Hepatocyte (in vitro differentiated cells): ENCODE data around the gene CASS4. TPM values are rescaled to one million over a fixed set of nuclear protein-coding genes. Genes with fewer than 3 reads are reported as not detected.
A peak's percentile ranks its signal among the peaks of the same experiment; 100 is the strongest.

ENCODE experiments used
- DNase-seq: peaks from one replicate; pipeline ENCODE4 v3.0.0-alpha.2; 2016; ENCODE audit warnings: low spot score
- H2AFZ ChIP-seq: fragments of 200-600 bp; sonication (generic); 2 replicates; pipeline ENCODE4 v1.6.0; 2016; ENCODE audit warnings: antibody characterized with exemption, mild to moderate bottlenecking
- H3K27ac ChIP-seq: fragments of 200-600 bp; sonication (generic); 2 replicates; pipeline ENCODE4 v1.5.1; 2016; ENCODE audit warnings: mild to moderate bottlenecking
- H3K27me3 ChIP-seq: fragments of 200-600 bp; sonication (generic); 2 replicates; pipeline ENCODE4 v1.6.1; 2016
- H3K36me3 ChIP-seq: fragments of 200-600 bp; sonication (generic); replicated peaks from 2 replicates; pipeline ENCODE4 v1.5.1; 2016; ENCODE audit warnings: low read depth; ENCODE audit not compliant: insufficient read depth
- H3K4me1 ChIP-seq: fragments of 200-600 bp; sonication (generic); 2 replicates; pipeline ENCODE4 v1.5.1; 2016; ENCODE audit warnings: mild to moderate bottlenecking, moderate library complexity; ENCODE audit not compliant: insufficient read depth
- H3K4me2 ChIP-seq: fragments of 200-600 bp; sonication (generic); 2 replicates; pipeline ENCODE4 v1.6.0; 2016
- H3K4me3 ChIP-seq: fragments of 200-600 bp; sonication (generic); 2 replicates; pipeline ENCODE4 v1.5.1; 2016; ENCODE audit warnings: mild to moderate bottlenecking
- H3K79me2 ChIP-seq: fragments of 200-600 bp; sonication (generic); 2 replicates; pipeline ENCODE4 v1.6.0; 2017; ENCODE audit warnings: mild to moderate bottlenecking
- H3K9me2 ChIP-seq: fragments of 200-600 bp; sonication (generic); replicated peaks from 2 replicates; pipeline ENCODE4 v1.6.0; 2017; ENCODE audit warnings: mild to moderate bottlenecking; ENCODE audit not compliant: insufficient read depth
- H3K9me3 ChIP-seq: fragments of 200-600 bp; sonication (generic); 2 replicates; pipeline ENCODE4 v1.5.1; 2016; ENCODE audit warnings: low read depth, mild to moderate bottlenecking
- H4K20me1 ChIP-seq: fragments of 200-600 bp; sonication (generic); 2 replicates; pipeline ENCODE4 v1.6.0; 2016; ENCODE audit warnings: mild to moderate bottlenecking; ENCODE audit not compliant: insufficient read depth, poor library complexity, severe bottlenecking
- EZH2 ChIP-seq: fragments of 200-600 bp; sonication (generic); IDR thresholded peaks from 2 replicates; pipeline ENCODE4 v1.6.1; 2016; ENCODE audit warnings: antibody characterized with exemption, mild to moderate bottlenecking, borderline replicate concordance
- EZH2phosphoT487 ChIP-seq: fragments of 200-600 bp; sonication (generic); IDR thresholded peaks from one replicate; pipeline ENCODE4 v1.6.1; 2018; ENCODE audit warnings: antibody characterized with exemption, mild to moderate bottlenecking, low read depth, moderate library complexity; ENCODE audit not compliant: unreplicated experiment, severe bottlenecking
- WGBS: methylation state at CpG from one replicate; pipeline ENCODE4 v1.1.6; 2016; ENCODE audit warnings: low lambda C conversion rate; ENCODE audit errors: missing lambda C conversion rate; 5-methylcytosine and 5-hydroxymethylcytosine counted together
- polyA plus RNA-seq: library from polyadenylated mRNA; unstranded; fragments of >200 nt; fragmentation: Nextera tagmentation; extraction: Ambion mirVana; gene quantifications from 2 replicates; pipeline ENCODE4 v1.2.1, GENCODE V29; 2016
- total RNA-seq: library from RNA; depleted of rRNA; stranded (reverse); fragments of >200 nt; gene quantifications from 2 replicates; pipeline ENCODE4 v1.2.3, GENCODE V29; 2014
- TF ChIP-seq, protein P1 (sequence below): fragments of 200-600 bp; sonication (generic); IDR thresholded peaks from 2 replicates; pipeline ENCODE4 v1.5.1; 2016; ENCODE audit warnings: antibody characterized with exemption, mild to moderate bottlenecking; ENCODE audit not compliant: poor library complexity

The CASS4 gene
- total and polyA plus RNA-seq, 2 experiments from 2014 or later: 0.13 TPM; not detected in 1

DNA sequence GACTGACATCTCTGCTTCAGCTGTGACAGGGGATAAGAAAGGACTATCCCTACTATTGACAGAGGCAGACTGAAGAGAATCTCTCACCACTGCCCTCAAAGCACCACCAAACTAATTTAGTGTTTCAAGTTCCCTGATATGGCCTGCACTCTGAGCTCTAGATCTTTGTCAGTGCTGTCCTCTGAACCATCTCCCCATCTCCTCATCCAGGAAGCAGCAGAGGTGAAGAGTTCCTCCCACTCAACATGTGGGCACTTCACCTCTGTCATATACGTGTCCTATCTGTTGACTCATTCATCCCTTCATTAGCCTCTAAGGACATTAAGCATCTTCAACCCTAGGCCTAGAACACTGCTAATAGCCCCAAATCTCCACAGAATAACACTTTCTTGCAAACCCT is 39.2 kb upstream of the CASS4 start:
- no peak overlapping the region for H3K4me3 ChIP-seq
- 86% methylated on average over 1 of the region's 1 CpG for WGBS
- no peak for DNase-seq
- H3K9me3 ChIP-seq: no peaks in the 10 kb centered on the region
- no peaks in the 10 kb centered on the region for H4K20me1 ChIP-seq
- TF ChIP-seq, protein P1, sequence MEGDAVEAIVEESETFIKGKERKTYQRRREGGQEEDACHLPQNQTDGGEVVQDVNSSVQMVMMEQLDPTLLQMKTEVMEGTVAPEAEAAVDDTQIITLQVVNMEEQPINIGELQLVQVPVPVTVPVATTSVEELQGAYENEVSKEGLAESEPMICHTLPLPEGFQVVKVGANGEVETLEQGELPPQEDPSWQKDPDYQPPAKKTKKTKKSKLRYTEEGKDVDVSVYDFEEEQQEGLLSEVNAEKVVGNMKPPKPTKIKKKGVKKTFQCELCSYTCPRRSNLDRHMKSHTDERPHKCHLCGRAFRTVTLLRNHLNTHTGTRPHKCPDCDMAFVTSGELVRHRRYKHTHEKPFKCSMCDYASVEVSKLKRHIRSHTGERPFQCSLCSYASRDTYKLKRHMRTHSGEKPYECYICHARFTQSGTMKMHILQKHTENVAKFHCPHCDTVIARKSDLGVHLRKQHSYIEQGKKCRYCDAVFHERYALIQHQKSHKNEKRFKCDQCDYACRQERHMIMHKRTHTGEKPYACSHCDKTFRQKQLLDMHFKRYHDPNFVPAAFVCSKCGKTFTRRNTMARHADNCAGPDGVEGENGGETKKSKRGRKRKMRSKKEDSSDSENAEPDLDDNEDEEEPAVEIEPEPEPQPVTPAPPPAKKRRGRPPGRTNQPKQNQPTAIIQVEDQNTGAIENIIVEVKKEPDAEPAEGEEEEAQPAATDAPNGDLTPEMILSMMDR: no peak
- no peak for TF ChIP-seq EZH2phosphoT487
- TF ChIP-seq EZH2: no peak
- H3K79me2 ChIP-seq: peaks cover 16% of the 10 kb centered on the region
- no peak overlapping the region for H2AFZ ChIP-seq
- no peaks in the 10 kb centered on the region for H3K36me3 ChIP-seq
- no peak overlapping the region for H3K4me2 ChIP-seq
- no peaks in the 10 kb centered on the region for H3K9me2 ChIP-seq
- no peaks in the 10 kb centered on the region for H3K4me1 ChIP-seq
- no peak overlapping the region for H3K27ac ChIP-seq
- no peaks in the 10 kb centered on the region for H3K27me3 ChIP-seq

DNA sequence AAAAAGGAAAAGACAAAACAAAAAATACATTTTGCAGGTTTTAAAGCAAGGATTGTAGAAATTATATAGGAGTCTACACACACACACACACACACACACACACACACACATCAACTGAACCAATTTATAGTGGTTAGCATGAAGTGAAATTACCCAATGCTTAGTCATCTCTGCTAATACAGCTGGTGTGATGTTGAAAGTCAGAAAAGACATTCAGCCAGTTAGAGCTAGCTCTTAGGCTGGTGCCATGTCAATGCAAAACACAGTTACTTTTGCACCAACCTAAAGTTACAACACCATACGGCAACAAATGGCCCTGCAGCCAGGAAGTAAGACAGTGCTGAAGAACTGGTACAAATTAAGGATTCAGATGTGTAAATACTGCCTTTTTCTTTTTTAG is 38.1 kb upstream of the CASS4 start:
- DNase-seq: peak; percentile 62
- H2AFZ ChIP-seq: no peak overlapping the region
- H3K4me1 ChIP-seq: no peaks in the 10 kb centered on the region
- no peaks in the 10 kb centered on the region for H3K9me3 ChIP-seq
- H3K79me2 ChIP-seq: peaks cover 16% of the 10 kb centered on the region
- H3K4me2 ChIP-seq: no peak overlapping the region
- TF ChIP-seq EZH2 (no peak), EZH2phosphoT487 (no peak)
- TF ChIP-seq, protein P1: no peak
- 77% methylated on average over 1 of the region's 1 CpG for WGBS
- H3K27me3 ChIP-seq: no peaks in the 10 kb centered on the region
- H3K9me2 ChIP-seq: no peaks in the 10 kb centered on the region
- no peak overlapping the region for H3K27ac ChIP-seq
- no peaks in the 10 kb centered on the region for H4K20me1 ChIP-seq
- H3K36me3 ChIP-seq: no peaks in the 10 kb centered on the region
- no peak overlapping the region for H3K4me3 ChIP-seq

DNA sequence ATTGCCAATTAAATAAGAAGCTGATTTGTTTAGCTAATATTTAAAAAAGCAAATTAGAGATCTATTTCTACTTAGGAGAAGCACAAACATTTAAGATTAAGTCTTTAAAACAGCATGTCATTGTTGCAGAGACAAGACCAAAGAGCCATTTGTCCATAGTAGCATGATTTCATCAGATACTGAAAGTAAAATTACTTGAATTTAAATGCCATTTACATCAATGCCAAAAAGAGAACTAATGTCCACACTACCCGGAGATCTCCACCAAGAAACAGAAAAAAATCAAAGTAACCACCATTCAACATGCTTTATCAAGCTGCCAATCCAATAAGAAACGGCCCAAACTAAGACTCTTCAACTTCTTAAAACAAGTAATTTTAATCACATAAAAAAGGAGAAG is 35.7 kb upstream of the CASS4 start:
- H3K27ac ChIP-seq: no peak overlapping the region
- no peak overlapping the region for H3K4me2 ChIP-seq
- peaks cover 16% of the 10 kb centered on the region for H3K79me2 ChIP-seq
- H3K27me3 ChIP-seq: no peaks in the 10 kb centered on the region
- H3K4me1 ChIP-seq: no peaks in the 10 kb centered on the region
- 94% methylated on average over 2 of the region's 2 CpGs for WGBS
- TF ChIP-seq EZH2phosphoT487 (no peak), EZH2 (no peak)
- TF ChIP-seq, protein P1: no peak
- H4K20me1 ChIP-seq: no peaks in the 10 kb centered on the region
- DNase-seq: no peak
- no peaks in the 10 kb centered on the region for H3K36me3 ChIP-seq
- no peak overlapping the region for H3K4me3 ChIP-seq
- H2AFZ ChIP-seq: no peak overlapping the region
- no peaks in the 10 kb centered on the region for H3K9me2 ChIP-seq
- H3K9me3 ChIP-seq: no peaks in the 10 kb centered on the region

DNA sequence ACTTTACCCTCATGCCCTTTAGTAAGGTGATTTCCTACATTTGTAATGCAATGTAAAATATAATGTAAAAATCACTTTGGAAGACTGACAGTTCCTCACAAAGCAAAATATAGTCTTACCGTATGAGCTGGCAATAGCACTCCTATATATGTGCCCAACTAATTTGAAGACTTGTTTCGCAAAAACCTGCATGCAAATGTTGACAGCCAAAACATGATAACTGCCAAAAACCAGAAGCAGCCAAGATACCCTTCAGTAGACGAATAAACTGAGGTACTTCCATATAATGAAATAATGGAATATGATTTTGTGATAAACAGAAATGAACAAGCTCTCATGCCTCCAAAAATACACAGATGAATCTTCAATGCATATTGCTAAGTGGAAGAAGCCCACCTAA is 33.7 kb upstream of the CASS4 start:
- TF ChIP-seq EZH2: no peak
- no peak overlapping the region for H2AFZ ChIP-seq
- peaks cover 24% of the 10 kb centered on the region for H3K79me2 ChIP-seq

More for the DNA sequence above, 33.7 kb upstream of the CASS4 start:
- Histone ChIP-seq H4K20me1 (no peaks in the 10 kb centered on the region), H3K27ac (no peak overlapping the region), H3K27me3 (no peaks in the 10 kb centered on the region), H3K9me2 (no peaks in the 10 kb centered on the region), H3K9me3 (no peaks in the 10 kb centered on the region), H3K4me2 (no peak overlapping the region), H3K36me3 (no peaks in the 10 kb centered on the region), H3K4me1 (no peaks in the 10 kb centered on the region), H3K4me3 (no peak overlapping the region)
- 95% methylated on average over 3 of the region's 3 CpGs for WGBS
- DNase-seq: no peak
